ENCODE measurements around the gene RIMBP2.

GRCh38 chr12:130560321-130560720 lies 155.8 kb downstream of the RIMBP2 start:
- no peak for TF ChIP-seq POLR2A (IDR thresholded peaks at IDR 0.05)
- TF ChIP-seq CTCF (IDR thresholded peaks at IDR 0.05): no peak
- no peak for TF ChIP-seq POLR2AphosphoS5 (IDR thresholded peaks at IDR 0.05; ENCODE audit: insufficient read depth in 1 of 2, low read depth in 1 of 2)

Data from vagina (tissue), 2 donors.